GM19328 (cell line): Measurements from ENCODE around the gene MFSD6L.

Experiments used
- ATAC-seq: cut with Tn5 transposase; IDR thresholded peaks from one replicate; pipeline ENCODE4 v1.9.1; 2021; ENCODE audit warnings: mild to moderate bottlenecking, moderate library complexity; ENCODE audit not compliant: unreplicated experiment

MFSD6L gene

DNA sequence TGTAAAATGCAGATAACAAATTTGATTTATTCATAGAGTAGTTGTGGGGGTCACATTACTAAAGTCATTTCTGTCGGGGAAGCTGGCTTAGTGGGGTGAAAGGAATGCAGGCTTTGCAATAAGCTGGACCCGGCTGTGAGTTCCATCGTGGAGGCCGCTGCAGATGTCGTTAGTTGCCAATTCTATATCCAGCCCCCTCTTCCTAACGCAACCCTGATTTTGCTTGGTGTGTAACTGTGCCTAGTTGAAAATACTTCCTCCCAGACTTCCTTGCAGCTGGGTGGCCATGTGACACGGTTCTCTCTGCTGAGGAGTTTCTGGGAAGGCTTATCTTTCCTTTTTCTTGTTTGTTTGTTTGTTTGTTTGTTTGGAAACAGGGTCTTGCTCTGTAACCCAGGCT is 4.5 kb downstream of the MFSD6L start:
- ATAC-seq = no peak

DNA sequence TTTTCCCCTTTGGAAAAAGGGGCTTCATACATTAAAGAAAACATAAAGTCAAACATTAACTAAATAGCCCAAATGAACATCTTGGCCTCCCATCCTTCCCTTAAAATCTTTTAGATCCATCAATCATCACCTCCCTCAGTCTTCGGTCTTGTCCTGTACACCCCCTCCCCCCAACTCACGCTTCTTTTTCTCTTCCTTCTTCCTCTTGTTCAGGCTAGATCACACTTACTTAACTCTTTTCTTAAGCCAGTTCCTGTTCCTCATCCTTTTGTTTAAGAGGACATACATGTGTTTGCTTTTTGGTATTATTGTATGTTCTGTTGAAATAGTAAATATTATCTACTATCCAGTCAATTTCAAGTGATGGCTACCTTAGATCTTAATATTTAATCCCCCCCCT is 5.5 kb downstream of the MFSD6L start:
- ATAC-seq = no peak

DNA sequence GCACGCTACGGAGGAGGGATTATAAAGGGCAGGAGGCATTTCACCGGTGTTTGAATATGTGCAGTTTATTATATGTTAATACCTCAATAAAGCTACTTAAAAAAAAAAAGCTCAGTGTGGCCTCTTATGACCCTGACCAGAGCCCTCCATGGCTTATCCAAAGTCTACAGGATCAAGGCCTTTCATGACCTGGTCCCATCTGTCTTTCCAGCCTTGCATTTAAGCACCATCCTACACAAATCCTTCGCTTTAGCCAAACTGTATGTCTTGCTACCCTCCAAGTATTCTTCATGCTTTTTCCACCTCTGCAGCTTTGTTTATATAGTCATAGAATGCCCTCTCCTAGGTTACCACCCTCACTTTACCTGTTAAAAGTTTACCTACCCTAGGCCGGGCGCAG is 6.5 kb downstream of the MFSD6L start:
- ATAC-seq = no peak

DNA sequence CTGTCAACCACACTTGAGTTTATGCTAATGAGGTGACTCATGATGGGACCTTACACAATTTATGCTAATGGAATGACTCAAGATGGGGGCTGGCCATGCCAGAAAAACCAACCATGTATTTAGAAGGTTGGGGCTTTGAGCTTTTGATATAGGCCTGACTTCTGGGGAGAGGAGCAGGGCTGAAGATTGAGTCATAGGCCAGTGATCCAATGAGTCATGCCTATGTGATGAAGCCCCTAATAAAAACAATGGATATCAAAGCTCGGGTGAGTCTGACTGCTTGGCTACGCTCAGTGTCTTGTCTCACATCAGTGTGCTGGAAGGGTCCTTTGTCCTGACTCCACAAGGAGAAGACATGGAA is 7.3 kb downstream of the MFSD6L start:
- no peak for ATAC-seq

DNA sequence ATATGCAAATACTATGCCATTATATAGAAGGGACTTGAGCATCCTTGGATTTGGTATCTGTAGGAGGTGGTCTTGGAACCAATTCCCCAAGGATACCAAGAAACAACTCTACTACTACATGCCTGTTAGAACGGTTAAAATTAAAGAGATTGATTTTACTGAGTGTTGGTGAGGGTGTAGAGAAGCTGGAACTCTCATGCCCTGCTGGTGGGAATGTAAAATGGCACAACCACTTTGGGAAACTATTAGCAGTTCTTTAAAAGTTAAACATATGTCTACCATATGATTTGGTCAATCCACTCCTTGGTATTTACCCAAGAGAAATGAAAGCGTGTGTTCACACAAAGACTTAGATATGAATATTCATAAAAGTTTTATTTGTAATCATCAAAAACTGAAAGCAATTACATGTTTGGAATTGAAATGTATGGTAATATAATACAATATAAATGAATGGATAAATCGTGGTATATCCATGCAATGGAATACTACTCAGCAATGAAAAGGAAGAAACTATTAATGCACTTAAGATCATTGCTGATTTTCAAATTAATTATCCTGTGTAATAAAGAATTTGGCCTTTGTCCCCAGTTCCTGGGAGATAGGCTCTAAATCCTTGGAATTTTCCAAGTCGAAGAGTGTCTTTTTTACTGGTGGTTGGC is 7.8 kb downstream of the MFSD6L start:
- no peak for ATAC-seq

DNA sequence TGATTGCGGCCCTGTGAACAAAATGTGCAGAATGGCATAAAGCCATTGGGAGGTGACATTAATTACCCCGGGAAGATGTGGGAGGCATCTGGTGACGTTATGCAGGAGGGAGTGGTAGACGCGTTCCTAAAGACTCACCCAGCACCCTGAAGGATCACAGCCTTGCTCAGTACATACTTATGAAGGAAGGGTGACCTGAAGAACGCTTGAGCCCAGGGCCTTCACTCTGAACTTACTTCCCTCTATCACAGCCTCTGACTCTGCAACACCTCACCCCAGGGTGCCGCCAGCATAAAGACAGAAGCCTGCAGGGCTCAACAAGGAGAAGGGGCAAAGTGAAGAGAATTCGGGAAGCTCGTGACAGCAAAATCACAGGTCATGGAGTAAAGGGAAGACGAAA is 9.4 kb downstream of the MFSD6L start:
- no peak for ATAC-seq

DNA sequence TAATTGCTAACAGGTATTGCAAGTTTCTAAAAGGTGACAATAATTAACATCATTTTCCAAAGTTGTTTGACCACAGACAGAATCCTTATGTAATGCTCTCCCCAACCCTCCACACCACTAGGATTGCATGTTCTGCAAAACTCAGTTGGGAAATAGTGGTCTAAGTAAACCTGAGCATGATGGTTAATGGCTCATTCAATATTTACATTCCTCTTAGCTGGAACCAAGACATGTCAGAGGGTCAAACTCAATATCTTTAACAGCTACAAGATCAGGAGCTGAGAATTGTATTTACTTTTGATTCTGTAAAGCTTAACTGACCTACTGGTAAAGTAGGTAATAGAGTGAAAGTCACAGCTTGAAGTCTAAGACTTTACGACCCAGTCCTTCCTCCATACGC is 10.2 kb downstream of the MFSD6L start:
- ATAC-seq = no peak

DNA sequence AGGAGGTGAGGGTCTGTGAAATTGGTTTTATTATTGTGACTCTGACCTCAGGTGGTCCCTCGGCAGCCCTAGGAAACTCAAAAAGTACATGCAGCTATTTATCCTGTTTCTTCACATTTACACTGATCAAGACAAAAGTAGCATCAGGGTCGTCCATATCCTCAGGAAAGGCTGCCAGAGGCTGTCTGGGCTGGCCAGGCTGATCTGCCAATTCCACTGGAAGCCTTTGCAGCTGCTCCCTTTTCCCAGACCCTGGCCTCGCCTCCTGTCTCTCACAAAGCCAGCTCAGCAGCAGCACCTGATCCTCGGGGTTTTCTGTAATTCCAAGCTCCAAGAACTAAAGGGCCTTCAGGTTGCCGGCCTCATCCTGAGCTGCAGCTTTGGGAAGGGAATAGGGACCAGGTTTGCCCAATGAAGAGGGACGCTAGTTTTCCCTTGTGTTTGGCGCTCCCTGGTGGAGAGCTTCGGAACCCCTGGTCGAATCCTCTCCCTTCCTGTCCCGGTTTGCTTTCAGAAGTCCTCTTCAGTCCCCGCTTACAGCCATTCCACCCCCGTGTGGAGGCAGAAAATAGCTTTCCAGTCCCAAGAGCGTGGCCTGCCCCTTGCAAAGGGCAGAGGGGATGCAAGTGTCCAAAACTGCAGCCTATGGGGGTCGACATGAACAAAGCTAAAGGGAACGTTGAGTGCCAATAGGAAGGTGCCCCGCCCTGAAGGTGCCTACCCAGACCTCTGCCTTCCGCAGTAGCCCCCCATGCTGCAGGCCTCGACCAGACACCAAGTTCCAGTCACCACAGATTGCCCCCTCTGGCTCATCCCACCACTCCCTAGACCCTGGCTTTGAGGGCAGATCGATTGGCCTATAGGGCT is 13.4 kb downstream of the MFSD6L start:
- no peak for ATAC-seq

DNA sequence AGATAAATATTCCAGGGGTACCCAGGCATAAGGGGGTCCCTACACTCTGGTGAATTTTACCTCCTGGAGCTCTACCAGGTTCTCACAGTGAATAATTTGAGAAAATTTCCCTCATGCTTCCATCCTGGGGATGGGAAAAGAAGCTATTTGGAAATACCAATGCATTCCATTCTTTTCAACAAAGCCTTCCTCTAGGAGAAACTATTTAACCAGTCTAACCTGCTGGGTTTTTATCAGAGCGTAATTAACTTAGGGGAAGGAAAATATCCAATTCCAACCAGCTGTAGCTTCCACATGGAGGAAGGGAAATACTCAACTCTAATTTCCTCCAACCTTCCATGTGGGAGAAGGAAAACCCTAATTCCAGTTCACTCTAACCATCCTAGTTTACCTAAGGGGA is 17.0 kb downstream of the MFSD6L start:
- no peak for ATAC-seq

DNA sequence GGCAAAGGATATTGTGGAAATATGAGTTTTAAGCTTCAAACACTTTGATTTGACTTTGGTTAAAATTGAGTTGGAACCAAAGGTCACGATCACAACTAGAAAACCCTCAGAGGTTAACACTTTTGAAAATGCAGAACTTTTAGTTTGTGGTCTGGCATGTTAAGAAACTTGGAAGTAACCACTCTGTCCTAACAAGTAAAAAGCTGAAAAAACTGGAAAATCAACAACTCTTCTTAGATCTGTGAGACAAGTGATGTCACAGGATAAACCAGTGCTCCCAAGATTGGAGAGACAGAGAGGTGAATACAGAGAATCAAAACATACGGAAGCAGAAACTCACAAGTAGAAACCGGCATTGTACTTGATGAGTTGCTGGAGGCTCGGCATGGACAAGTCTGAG is 17.4 kb downstream of the MFSD6L start:
- no peak for ATAC-seq

DNA sequence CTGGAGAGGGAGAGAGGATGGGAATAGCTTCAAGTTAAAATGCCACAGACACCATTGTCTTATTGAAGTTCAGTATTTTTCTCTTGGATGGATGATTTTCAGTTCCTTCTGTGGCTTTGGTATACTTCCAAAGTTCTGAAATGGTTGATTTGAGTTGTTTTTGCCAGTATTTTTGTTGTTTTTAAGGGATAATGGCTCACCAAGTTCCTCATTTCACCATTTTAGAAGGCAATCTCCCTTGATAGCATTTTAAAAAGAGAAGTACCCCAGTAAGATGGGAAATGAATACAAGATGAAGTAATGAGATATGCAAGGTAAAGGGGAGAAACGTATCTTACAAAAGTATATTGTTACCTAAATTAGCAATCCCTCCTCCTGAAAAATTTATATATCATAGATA is 22.3 kb downstream of the MFSD6L start:
- ATAC-seq = no peak

DNA sequence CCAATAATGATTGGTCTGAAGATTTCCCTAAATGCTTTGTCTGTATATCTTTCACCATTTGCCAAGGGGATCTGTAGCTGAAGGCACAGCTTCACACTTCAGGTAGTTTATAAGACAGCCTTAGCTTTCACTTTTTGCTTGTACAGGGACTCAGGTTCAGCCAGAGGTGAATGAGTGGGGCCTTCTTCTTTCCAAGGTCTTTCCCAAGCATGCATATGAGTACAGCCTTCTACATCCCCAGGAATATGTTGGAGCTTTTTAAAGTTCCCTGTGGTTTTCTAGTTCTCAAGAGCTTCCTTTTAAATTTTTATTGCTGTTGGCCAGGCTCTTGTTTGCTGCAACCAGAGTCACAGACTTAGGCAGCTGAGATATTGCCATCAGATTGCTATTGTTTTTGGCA is 22.9 kb downstream of the MFSD6L start:
- no peak for ATAC-seq

DNA sequence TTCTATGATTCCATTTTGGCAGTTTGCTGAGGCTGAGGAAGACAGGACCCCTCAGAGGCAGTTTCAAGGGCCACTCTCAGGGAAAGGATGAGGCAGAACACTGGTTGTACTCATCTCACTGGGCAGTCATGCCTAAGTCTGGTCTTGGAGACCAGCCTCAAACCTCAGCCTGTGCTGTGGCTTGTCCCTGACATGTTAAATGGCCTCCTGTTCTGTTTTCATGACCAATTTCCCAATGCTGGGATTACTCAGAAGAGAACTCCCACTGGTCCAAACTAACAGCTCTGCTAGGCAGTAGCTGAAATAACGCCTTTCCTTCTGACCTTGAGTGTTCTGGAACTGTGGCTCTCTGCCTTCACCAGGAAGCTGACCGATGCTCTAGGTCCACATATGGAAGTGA is 32.4 kb downstream of the MFSD6L start:
- no peak for ATAC-seq

DNA sequence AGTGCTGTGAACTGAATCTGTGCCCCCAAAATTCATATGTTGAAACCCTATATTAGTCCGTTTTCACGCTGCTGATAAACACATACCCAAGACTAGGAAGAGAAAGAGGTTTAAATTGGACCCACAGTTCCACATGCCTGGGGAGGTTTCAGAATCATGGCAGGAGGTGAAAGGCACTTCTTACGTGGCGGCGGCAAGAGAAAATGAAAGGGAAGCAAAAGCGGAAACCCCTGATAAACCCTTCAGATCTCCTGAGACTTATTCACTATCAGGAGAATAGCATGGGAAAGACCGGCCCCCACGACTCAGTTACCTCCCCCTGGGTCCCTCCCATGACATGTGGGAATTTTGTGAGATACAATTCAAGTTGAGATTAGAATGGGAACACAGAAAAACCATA is 37.2 kb downstream of the MFSD6L start:
- ATAC-seq = no peak

DNA sequence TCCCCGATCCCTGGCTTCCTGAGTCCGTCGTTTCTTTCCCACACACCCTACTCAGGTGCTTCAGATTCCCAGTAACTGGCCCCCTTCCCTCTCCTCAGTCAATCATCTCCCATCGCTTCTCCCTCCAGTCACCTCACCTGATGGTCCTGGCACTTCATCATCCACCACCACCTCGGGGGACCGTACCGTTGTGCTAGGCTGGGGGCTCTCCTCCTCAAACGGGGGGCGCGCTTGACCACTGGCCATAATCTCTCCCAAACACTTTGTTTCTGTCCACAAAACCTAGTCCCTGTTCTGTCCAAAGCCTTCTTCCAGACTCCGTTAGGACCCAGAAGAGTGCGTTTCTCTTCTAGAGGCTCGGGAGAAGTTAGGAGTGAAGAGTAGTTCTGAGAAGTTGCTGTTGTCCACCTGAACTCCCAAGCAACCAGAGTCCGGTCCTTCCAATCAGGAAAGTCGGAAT is 41.0 kb downstream of the MFSD6L start, which contains the start of gene SPDYE4:
TSS of gene SPDYE4 (minus strand) at position 410 of the 460 bp plus-strand sequence. CDS start at position 246, 164 bp downstream.
- ATAC-seq = no peak

DNA sequence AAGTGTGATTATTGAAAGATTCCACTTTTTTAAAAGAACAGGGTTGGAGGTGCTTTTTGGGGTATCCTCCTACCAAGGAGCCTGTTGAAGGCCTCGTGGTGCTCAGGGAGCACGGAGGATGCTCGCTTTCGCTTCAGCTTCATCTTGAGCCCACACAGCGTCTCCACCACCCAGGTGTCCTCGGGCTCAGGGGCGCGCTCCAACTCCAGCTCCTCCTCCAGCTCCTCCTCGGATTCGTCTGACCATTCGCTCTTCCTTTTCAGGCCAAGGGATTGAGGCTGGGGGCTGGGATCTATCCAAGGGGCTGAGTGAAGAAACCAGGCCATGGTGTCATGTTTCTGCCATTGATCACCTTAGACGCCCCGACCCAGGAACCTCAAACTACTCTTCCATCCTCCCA is 42.0 kb downstream of the MFSD6L start:
- no peak for ATAC-seq

DNA sequence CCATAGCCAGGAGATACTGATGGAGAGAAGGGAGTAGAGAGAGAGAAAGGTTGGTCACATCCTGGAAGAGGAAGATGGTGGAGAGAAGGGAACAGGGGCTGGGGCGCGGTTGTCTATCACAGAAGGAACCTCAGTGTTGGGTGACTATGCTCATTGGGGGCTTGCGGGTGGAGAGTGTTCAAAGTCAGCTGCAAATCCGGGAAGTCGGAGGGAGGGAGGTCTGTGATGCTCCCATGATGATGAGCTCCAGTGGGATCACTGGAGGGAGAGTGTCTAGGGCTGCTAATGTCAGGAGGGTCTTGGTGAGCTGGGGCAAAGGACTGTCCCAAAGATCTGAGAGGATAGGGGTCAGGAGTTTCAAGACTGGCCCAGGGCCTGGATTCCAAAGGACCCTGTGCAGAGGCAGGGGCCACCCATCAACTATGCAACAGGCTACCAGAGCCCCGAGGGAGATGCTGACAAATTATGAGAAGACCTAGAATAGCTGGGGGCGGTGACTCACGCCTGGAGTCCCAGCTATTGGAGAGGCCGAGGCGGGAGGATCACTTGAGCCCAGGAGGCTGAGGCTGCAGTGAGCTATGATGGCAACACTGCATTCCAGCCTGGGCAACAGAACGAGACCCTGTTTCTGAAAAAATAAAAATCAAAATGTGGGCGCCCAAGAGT is 43.4 kb downstream of the MFSD6L start:
- ATAC-seq = no peak

DNA sequence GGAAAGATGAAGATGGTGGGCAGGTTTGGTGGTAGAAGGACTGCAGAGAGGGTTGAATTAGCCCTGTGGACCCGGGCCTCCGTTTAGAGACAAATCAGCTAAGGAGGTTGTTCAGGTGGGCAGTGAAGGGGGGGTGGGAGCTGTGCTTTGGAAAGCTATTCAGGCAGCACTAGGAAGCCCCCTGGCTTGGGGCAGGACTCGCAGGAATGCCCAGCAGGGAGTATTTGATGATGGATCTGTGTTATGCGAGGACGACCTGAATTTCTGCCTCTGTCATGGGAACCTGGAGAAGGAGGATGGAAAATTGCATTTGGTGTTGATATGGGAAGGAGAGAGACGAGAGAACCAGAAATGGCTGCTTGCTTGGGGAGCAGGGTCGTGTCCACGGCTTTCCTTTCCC is 44.3 kb downstream of the MFSD6L start:
- no peak for ATAC-seq

DNA sequence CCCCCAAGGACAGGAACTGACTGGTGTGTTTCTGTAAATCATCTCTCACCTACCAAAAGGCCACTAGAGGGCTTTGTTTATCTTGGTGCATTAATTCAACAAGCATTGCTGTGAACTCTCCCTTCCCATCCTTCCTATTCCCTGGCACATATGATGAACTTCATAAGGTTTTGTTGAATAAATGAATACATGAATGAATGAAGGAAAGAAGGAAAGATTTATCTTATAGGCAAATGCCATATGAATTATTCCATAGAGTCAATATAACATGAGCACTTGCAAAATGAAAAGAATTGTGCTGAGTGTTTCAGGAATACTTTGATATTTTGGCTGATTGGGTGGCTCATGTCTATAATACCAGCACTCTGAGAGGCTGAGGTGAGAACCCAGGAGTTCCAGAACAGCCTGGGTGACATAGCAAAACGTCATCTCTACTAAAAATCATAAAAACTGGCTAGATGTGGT is 45.2 kb downstream of the MFSD6L start:
- ATAC-seq = no peak

DNA sequence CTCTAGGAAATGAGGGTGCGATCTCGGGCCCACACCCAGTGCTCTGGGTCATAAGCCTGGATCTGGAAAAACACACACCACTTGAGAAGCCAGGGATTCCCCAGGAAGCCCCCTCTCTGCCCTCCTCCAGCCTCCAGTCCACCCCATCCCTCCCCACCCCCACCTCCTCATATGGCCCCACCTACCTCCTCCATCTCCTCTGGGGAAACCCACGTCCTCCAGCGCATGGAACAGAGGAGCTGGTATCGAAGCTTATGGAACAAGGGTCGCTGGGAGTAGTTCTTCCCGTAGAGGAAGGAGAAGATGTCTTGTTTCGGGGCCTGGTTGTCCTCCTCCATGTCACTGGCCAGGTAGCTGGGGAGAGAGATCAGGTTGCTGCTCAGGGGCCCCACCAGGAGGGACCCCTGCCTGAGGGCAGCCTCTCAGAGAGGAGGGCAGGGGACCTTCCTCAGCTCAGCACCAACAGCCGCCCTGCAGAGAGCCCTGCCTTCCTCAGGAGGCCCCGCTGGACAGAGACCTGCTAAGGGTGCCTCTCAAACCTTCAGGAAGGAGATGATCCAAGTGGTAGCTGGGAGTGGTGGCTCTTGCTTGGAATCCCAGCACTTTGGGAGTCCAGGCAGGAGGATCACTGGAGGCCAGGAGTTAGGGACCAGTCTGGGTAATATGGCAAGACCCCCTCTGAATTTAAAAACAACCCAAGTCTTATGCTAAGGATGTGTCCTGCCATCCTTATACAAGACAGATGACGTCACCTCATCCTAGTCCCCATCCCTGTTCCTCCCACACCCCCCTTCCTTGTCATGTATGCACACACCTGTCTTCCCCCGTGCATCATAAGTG is 45.8 kb downstream of the MFSD6L start:
- ATAC-seq = no peak

DNA sequence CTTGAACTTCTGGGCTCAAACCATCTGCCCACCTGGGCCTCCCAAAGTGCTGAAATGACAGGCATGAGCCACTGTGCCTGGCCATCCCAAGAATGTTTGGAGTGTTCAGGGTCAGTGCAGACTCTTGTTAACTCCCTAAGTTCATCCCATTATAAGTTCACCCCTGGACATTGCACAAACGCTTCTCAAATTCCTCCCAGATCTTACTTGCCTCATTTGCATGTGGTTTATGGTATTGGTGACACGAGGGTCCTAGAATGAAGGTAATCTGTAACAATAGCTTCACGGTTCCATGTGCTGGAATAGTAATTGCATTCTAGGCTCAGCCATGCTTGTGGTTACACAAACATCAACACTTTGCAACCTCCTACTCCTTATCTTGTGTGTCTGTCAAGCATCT is 49.5 kb downstream of the MFSD6L start:
- ATAC-seq = no peak
